Esophagus muscularis mucosa (tissue), 4 donors: ENCODE measurements around the gene HOXA10. TPM values are rescaled to one million over a fixed set of nuclear protein-coding genes. Genes with fewer than 3 reads are reported as not detected.

Experiments
- DNase-seq: peaks from one replicate; pipeline ENCODE4 v3.0.0-alpha.2; 2017; ENCODE audit errors: extremely low spot score
- H3K27ac ChIP-seq, 4 donors: fragments of 200-600 bp; sonication (generic); replicated peaks in 1 of 4; 1 replicate in 3 of 4; 2 replicates in 1 of 4; pipeline ENCODE4 v1.5.1; 2016 to 2019; ENCODE audit warnings: mild to moderate bottlenecking in 1 of 4
- H3K27me3 ChIP-seq, 4 donors: fragments of 200-600 bp; sonication (generic); one replicate each; pipeline versions ENCODE4 v1.5.1 to v1.6.0; 2016 to 2019
- H3K36me3 ChIP-seq, 4 donors: fragments of 200-600 bp; sonication (generic); one replicate each; pipeline ENCODE4 v1.5.1; 2016 to 2019
- H3K4me1 ChIP-seq, 4 donors: fragments of 200-600 bp; sonication (generic); one replicate each; pipeline ENCODE4 v1.5.1; 2016 to 2019
- H3K4me3 ChIP-seq, 4 donors: fragments of 200-600 bp; sonication (generic); 1 replicate in 2 of 4; 2 replicates in 2 of 4; pipeline ENCODE4 v1.5.1; 2016 to 2019; ENCODE audit warnings: mild to moderate bottlenecking in 4 of 4, moderate library complexity in 1 of 4
- H3K9me3 ChIP-seq, 4 donors: fragments of 200-600 bp; sonication (generic); 1 replicate in 3 of 4; 2 replicates in 1 of 4; pipeline ENCODE4 v1.5.1; 2016 to 2019
- EP300 ChIP-seq: sonication (generic); formaldehyde crosslinking; IDR thresholded peaks from one replicate; pipeline ENCODE4 v1.6.1; 2017; ENCODE audit warnings: antibody characterized with exemption
- POLR2A ChIP-seq: fragments of 450-650 bp; IDR thresholded peaks from one replicate; pipeline ENCODE4 v1.6.1; 2017; ENCODE audit warnings: antibody characterized with exemption, moderate library complexity, mild to moderate bottlenecking, low read depth
- POLR2AphosphoS5 ChIP-seq, 2 donors: sonication (generic); formaldehyde crosslinking; IDR thresholded peaks; one replicate each; pipeline ENCODE4 v1.6.1; 2017; ENCODE audit warnings: antibody characterized with exemption in 2 of 2
- WGBS: methylation state at CpG from one replicate; pipeline ENCODE4 v1.1.5; 2018; 5-methylcytosine and 5-hydroxymethylcytosine counted together
- intact Hi-C: fragments of 100-400 bp; cut with DNase I; formaldehyde crosslinking; loops from one replicate; pipeline ENCODE4 v1.15.1; 2023
- total RNA-seq, 4 donors: library from RNA; depleted of rRNA; stranded (reverse); fragments of >200 nt; gene quantifications; one replicate each; pipeline versions ENCODE4 v1.1.0 to v1.2.1, GENCODE V29; 2016
- TF ChIP-seq, protein P1 (sequence below), 3 experiments: fragments of 200-600 bp in 2 of 3; fragments of 450-650 bp in 1 of 3; sonication (generic) in 2 of 3; IDR thresholded peaks; one replicate each; pipeline ENCODE4 v1.5.1; 2017 to 2019; ENCODE audit warnings: antibody characterized with exemption in 3 of 3, mild to moderate bottlenecking in 2 of 3, moderate library complexity in 1 of 3

HOXA10 gene
- total RNA-seq, 4 donors from 2014 or later, result not detected

DNA sequence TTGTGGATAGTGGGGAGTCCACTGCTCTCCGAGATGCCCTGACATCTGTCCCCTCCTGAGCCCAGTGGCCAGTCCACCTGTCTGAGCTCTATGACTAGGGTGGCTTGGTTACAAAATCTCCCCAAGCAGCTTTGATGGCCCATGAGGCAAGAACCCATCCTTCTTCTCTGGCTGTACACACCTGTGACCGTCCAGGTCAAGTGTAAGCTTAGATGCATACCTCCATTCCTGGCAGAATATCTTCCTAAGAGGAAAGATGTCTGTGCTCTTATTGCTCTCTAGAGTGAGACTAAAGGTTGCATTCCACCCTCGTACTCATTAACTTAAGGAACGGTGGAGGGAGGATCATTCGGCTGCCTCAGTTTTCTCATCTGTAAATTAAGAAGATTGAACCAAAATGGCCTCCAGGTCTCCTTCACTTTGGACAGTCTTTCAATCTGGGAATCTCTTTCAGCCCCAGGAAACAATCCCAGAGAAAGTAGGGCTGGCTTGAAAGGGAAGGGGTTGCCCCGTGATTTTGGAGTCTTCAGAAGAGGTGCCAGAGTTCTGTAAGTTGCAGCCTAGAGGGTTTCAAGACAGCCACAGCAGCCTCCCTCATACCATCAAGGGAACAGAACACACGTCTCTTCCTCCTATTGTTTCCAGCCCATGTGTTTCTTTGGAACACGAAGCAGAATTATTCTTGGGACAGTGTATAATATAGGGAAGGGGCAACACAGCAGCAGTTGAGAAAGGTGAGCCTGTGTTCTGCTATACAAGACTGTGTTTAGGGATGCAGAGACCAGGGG lies 49.0 kb downstream of the HOXA10 start:
- Histone ChIP-seq H3K27me3 (no peaks in the 10 kb centered on the region), H3K27ac (peak overlapping the region; percentile 96 to 100 (median 99)), H3K36me3 (no peaks in the 10 kb centered on the region), H3K4me1 (peaks cover 26 to 80% (median 80%) of the 10 kb centered on the region in 4 donors), H3K9me3 (no peaks in the 10 kb centered on the region), H3K4me3 (peak overlapping the region; percentile 50 to 75 (median 66))
- TF ChIP-seq POLR2AphosphoS5 (IDR thresholded peaks at IDR 0.05) (peak in 1 of 2 donors; percentile 26), POLR2A (no peak)
- intact Hi-C loops, result no loop called here
- WGBS, result 41% methylated on average over 7 of the region's 8 CpGs
- DNase-seq, result no peak

DNA sequence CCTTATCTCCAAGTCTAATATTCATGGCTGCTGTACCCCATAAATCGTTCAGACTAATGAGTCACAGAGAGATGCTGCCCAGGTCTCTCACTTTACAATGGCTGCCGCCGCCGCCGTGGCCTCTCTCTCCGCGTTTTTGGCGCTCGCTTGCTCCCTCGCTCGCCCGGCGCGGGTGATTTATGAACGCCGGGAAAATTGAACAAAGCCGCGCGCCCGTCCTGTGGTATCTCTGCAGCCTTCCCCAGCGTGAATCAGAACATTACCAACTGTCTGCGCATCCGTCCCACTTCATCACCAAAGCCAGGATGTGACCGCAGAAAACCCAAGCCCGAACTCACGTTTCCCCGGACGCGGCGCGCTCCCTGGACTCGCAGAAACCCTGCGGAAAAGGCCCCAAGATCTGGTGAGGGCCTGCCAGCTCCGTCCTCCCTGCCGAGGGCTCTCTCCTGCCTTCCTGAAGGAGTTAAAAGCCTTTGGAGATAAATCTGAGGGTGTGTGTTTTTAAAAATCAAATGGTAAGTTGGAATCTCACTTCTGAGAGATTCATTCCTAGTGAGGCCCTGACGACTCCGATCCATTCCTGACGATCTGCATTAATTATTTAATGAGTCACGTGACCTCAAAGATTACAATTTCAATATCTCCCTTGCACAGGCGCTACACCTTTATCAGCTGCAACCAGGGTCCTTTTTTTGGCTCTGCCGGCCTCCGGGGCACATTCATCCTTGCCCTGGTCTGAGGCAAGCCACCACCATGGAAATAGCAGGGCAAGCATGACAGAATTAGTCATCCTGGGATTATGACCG lies 49.8 kb downstream of the HOXA10 start:
- peaks cover 27 to 88% (median 87%) of the 10 kb centered on the region in 4 donors for H3K4me1 ChIP-seq

DNA sequence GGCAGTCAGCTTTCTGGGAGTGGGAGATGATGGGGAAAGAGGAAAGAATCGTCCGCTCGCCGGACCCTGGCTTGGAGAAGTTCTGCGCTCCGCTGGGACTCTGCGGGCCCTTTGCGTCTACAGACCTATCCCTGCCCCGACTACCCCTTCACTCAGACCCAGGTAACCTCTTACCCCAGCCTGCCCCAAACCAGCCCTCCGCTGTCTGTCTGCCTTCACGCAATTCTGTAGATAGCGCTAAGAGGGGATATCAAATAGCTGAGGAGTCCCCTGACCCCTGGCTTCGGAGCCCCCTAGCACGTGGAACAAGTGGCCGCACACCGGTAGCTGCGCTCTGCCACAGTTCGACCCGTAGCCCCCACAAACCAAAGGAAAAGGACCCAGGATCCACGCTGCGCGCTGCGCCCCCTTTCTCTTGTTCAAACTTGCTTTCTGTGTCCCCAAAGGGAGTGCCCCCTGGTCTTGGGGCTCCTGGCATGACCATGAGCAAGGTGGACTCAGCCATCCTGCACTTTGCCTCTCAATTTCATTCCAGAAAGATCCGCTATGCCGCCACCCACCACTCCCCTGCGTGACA lies 50.6 kb downstream of the HOXA10 start:
- intact Hi-C loops, result no loop called here
- Histone ChIP-seq H3K4me3 (peak overlapping the region; percentile 50 to 75 (median 66)), H3K27ac (peak overlapping the region; percentile 96 to 100 (median 99)), H3K9me3 (no peaks in the 10 kb centered on the region), H3K36me3 (no peaks in the 10 kb centered on the region), H3K4me1 (peaks cover 27 to 89% (median 87%) of the 10 kb centered on the region in 4 donors), H3K27me3 (no peaks in the 10 kb centered on the region)
- no peak for TF ChIP-seq EP300
- TF ChIP-seq, protein P1, sequence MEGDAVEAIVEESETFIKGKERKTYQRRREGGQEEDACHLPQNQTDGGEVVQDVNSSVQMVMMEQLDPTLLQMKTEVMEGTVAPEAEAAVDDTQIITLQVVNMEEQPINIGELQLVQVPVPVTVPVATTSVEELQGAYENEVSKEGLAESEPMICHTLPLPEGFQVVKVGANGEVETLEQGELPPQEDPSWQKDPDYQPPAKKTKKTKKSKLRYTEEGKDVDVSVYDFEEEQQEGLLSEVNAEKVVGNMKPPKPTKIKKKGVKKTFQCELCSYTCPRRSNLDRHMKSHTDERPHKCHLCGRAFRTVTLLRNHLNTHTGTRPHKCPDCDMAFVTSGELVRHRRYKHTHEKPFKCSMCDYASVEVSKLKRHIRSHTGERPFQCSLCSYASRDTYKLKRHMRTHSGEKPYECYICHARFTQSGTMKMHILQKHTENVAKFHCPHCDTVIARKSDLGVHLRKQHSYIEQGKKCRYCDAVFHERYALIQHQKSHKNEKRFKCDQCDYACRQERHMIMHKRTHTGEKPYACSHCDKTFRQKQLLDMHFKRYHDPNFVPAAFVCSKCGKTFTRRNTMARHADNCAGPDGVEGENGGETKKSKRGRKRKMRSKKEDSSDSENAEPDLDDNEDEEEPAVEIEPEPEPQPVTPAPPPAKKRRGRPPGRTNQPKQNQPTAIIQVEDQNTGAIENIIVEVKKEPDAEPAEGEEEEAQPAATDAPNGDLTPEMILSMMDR (IDR thresholded peaks at IDR 0.05), result no peak
- TF ChIP-seq POLR2A, result no peak
- TF ChIP-seq POLR2AphosphoS5 (IDR thresholded peaks at IDR 0.05), result no peak
- 48% methylated on average over 17 of the region's 26 CpGs for WGBS
- DNase-seq, result no peak

More for the DNA sequence above, 49.8 kb downstream of the HOXA10 start:
- intact Hi-C loops, result no loop called here
- Histone ChIP-seq H3K27me3 (no peaks in the 10 kb centered on the region), H3K27ac (peak overlapping the region; percentile 96 to 100 (median 99)), H3K9me3 (no peaks in the 10 kb centered on the region), H3K4me3 (peak overlapping the region; percentile 50 to 75 (median 66)), H3K36me3 (no peaks in the 10 kb centered on the region)
- TF ChIP-seq POLR2AphosphoS5 (IDR thresholded peaks at IDR 0.05) (peak; percentile 44 to 78), EP300 (no peak), POLR2A (no peak)
- TF ChIP-seq, protein P1 (IDR thresholded peaks at IDR 0.05), result no peak
- no peak for DNase-seq
- 51% methylated on average over 43 of the region's 43 CpGs for WGBS

DNA sequence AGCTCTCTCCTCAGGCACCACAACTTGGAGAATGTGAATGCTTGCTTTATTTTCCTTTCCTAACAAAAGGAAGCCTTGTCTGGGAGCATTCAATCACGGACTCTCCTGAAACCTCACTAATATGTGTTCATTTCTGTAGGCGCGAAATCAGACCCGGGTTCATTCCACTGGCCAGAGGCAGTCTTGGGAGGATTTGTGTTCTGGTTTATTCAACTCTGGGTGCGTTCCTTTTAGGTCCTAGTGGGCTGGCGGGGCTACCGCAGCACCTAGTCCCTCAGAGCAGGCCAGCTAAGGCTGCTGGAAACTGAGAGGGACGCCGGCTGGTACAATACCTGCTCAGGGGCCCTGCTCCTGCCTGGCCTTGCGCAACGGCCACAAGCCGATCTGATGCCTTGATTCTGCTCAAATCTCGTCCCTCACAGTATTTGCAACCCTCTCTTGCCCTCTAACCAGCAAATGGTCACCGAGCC lies 51.1 kb downstream of the HOXA10 start:
- peak overlapping the region; percentile 96 to 100 (median 99) for H3K27ac ChIP-seq
- WGBS, result 37% methylated on average over 9 of the region's 14 CpGs
- H3K4me3 ChIP-seq, result peak overlapping the region; percentile 50 to 75 (median 66)
- TF ChIP-seq, protein P1 (IDR thresholded peaks at IDR 0.05), result peak in 1 of 3 experiments; percentile 13
- TF ChIP-seq POLR2AphosphoS5 (IDR thresholded peaks at IDR 0.05), result no peak
- no peak for TF ChIP-seq POLR2A
- no peaks in the 10 kb centered on the region for H3K27me3 ChIP-seq
- no peaks in the 10 kb centered on the region for H3K36me3 ChIP-seq
- DNase-seq, result no peak
- H3K9me3 ChIP-seq, result no peaks in the 10 kb centered on the region
- H3K4me1 ChIP-seq, result peaks cover 27 to 89% (median 86%) of the 10 kb centered on the region in 4 donors
- intact Hi-C loops, result no loop called here
